ENCODE results near the gene NUTM2G.
"Not testable (repeated sequence)": the region's sequence is repeated elsewhere in the genome, so short reads cannot be mapped to it uniquely, and the experiment has no call there.

The NUTM2G gene, protein sequence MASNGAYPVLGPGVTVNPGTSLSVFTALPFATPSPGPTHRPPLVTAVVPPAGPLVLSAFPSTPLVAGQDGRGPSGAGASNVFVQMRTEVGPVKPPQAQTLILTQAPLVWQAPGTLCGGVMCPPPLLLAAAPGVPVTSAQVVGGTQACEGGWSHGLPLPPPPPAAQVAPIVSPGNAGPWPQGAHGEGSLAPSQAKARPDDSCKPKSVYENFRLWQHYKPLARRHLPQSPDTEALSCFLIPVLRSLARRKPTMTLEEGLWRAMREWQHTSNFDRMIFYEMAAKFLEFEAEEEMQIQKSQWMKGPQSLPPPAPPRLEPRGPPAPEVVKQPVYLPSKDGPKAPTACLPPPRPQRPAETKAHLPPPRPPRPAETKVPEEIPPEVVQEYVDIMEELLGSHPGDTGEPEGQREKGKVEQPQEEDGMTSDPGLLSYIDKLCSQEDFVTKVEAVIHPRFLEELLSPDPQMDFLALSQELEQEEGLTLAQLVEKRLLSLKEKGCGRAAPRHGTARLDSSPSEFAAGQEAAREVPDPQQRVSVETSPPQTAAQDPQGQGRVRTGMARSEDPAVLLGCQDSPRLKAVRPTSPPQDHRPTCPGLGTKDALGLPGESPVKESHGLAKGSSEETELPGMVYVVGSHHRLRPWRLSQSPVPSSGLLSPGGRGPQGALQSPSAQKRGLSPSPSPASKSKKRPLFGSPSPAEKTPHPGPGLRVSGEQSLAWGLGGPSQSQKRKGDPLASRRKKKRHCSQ

DNA sequence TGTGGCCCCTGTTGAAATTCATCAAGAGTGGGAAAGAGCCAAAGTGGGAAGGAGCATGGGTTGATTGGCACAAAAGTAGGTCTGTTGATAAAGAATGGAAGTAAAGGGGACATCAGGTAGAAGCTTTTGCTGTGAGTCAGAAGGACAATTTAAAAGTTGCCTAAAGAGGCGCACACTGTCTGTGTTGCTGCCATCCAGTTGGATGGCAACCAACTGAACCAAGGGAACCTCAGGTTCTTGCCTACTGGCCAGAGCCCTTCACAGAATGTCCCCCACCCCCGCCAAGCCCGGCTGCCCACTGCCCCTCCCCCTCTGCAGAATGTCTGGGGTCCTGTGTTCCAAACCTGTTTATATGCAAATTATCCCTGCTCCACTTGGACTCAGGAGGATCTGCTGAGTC is at the start of gene NUTM2G:
NUTM2G (plus strand) TSS at position 301 of the 400 bp plus-strand sequence. CDS start 182 bp downstream, outside the sequence.
- not testable (repeated sequence) for H3K27ac ChIP-seq

DNA sequence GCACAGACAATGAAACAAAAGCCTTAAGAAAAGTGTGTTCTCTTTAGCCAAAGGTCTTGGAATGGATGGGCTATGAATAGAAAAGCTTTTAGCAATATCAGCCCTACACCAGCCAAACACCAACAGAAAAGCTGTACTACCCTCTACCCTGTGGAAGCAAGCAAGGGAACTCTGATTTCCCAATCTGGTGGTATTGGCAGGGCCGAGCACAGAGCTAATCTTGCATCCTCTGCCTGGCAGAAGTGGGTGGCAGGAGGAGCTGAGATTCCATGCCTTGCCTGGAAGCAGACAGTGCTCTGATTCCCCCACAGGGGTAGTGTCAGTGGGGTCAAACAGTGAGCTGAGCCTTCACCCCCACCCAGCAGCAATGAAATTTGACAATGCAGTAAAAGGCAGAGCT is 44.7 kb upstream of the NUTM2G start:
- TF ChIP-seq ZFX (IDR thresholded peaks at IDR 0.05) = no peak
- H3K27ac ChIP-seq = no peak overlapping the region

DNA sequence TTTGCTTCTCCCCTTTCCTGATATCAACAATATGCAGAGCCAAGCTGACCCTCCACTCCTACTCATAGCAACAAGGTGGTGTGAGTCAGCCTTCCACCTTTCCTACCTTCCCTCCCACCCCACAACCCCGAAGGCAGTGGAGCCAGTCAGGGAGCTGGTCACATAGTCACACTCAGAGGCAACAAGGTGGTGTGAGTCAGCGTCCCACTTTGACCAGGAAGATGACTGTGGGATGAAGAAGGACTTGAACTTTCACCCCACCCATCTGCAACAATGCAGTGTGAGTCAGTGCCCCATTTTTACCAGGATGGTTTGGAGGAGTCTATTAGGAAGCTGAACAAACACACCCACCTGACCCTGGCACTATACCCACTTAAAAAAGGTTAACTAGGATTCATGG is 44.2 kb upstream of the NUTM2G start:
- no peak overlapping the region for H3K27ac ChIP-seq
- TF ChIP-seq, protein P1, sequence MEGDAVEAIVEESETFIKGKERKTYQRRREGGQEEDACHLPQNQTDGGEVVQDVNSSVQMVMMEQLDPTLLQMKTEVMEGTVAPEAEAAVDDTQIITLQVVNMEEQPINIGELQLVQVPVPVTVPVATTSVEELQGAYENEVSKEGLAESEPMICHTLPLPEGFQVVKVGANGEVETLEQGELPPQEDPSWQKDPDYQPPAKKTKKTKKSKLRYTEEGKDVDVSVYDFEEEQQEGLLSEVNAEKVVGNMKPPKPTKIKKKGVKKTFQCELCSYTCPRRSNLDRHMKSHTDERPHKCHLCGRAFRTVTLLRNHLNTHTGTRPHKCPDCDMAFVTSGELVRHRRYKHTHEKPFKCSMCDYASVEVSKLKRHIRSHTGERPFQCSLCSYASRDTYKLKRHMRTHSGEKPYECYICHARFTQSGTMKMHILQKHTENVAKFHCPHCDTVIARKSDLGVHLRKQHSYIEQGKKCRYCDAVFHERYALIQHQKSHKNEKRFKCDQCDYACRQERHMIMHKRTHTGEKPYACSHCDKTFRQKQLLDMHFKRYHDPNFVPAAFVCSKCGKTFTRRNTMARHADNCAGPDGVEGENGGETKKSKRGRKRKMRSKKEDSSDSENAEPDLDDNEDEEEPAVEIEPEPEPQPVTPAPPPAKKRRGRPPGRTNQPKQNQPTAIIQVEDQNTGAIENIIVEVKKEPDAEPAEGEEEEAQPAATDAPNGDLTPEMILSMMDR (conservative IDR thresholded peaks at IDR 0.05) = no peak

DNA sequence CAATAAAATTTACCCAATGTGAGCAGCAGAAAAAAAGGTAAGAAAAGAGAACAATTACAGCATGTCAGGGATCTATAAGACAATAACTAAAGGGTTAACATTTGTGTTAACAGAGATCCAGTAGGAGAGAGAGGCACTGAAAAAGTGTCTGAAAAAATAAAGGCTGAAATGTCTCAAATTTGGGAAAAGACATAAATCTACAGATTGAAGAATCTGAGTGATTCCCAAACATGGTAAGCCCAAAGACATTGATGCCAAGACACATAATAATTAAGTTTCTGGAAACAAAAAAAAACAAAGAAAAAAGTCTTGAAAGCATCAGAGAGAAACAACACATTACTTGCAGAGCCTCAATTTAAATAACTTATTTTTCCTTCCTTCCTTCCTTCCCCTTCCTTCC is 43.2 kb upstream of the NUTM2G start:
- TF ChIP-seq ZFX (IDR thresholded peaks at IDR 0.05) = no peak
- TF ChIP-seq, protein P1 (conservative IDR thresholded peaks at IDR 0.05) = no peak
- no peak overlapping the region for H3K27ac ChIP-seq

DNA sequence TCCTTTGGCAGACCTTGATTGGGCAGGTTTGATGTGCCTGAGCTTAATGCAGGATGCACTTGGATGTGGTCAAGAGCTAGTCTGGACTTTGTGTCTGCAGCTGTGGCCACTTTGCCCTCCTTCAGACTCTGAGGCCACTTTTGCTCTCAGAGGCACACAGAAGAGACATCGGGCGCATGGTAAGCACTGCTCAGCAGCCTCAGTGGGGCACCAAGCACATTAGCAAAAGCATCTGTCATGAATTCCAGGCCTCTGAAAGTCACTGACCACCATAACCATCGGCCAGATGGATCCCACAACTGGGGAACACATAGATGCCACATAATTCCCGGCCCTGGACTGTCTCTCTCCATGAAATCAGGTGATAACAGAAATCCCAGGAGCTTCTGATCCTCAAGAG is 40.1 kb upstream of the NUTM2G start:
- TF ChIP-seq, protein P1 (conservative IDR thresholded peaks at IDR 0.05) = no peak
- TF ChIP-seq ZFX (IDR thresholded peaks at IDR 0.05) = no peak
- H3K27ac ChIP-seq = no peak overlapping the region

DNA sequence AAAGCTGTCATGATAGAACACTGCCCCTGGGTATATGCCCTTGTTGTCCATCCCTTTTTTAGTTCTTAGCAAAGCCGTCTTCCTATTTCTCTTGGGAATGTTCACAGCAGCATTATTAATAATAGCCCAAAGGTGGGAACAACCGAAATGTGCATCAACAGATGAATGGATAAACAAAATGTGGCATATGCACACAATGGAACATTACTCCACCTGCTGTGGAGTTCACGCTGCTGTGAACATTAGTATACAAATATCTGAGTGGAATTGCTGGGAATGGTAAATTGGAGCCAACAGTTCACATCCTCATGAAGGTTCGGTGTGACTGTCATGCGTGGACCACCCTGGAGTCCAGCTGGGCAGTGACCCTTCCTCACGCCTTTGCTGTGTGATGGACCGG is 36.5 kb upstream of the NUTM2G start:
- no peak overlapping the region for H3K27ac ChIP-seq
- no peak for TF ChIP-seq ZFX (IDR thresholded peaks at IDR 0.05)
- TF ChIP-seq, protein P1 (conservative IDR thresholded peaks at IDR 0.05) = no peak

DNA sequence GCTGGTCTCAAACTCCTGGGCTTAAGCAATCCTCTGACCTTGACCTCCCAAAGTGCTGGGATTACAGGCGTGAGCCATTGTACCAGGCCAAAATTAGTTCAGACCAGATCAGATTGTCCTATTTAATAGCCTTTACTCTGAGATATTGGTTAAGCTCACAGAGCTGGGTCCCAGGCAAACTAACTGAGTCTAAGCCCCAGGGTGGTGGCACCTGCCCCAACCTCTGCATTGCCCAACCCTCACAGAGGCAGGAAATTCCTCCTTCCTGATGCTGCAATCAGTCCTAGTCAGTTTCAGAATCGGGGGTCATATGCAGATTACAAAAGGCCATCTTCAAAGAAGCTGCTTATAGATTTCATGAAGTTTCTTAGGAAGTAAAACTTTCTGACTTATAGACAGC is 28.6 kb upstream of the NUTM2G start:
- H3K27ac ChIP-seq = not testable (repeated sequence)

DNA sequence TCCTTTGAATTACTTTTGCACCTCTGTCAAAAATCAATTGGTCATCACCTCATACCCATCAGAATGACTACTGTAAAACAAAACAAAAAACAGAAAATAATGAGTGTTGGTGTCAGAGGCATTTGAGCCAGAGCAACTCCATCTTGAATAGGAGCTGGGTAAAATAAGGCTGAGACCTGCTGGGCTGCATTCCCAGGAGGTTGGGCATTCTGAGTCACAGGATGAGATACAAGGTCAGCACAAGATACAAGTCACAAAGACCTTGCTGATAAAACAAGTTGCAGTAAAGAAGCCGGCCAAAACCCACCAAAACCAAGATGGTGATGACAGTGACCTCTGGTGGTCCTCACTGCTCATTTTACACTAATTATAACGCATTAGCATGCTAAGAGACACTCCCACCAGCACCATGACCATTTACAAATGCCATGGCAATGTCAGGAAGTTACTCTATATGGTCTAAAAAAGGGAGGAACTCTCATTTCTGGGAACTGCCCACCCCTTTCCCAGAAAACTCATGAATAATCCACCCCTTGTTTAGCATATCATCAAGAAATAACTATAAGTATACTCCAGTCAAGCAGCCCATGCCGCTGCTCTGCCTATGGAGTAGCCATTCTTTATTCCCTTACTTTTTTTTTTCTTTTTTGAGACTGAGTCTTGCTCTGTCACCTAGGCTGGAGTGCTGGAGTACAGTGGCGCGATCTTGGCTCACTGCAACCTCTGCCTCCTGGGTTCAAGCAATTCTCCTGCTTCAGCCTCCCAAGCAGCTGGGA is 23.5 kb upstream of the NUTM2G start:
- H3K27ac ChIP-seq = not testable (repeated sequence)

DNA sequence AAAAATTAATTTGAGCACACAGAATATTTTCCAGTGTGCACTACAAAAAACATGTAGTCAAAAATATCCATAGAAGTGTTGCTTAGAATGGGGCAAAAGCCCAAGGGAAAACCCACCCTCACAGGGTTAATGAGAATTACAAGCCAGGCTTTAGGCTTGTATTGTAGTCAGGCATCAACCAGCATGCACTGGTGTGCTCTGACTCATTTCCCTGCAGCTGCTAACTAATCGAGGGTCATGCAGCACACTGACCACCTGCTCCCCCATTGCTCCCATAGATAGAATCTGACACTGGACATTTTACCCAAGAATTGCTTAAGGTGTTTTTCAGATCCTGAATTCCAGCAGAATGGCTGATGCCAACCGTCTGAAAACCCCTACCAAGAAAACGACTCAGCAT is 20.2 kb upstream of the NUTM2G start:
- H3K27ac ChIP-seq = not testable (repeated sequence)

DNA sequence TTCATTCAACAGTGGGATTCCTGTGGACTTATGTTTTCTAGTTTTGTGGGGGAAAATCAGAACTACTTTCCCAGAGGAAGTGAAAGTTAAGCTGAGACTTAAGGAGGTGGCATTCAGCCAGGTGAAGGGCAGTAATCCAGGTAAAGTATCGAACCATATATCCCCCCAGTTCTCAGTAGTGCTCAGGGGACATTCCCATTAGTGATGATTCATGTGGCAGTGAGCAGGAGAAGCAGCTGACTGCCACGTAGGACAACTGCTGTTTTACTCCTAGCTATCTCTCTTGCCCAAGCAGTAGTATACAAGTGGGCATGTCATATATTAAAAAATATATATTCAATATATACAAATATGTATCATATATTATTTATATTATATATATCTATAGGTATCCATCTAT is 13.1 kb upstream of the NUTM2G start:
- H3K27ac ChIP-seq = not testable (repeated sequence)

DNA sequence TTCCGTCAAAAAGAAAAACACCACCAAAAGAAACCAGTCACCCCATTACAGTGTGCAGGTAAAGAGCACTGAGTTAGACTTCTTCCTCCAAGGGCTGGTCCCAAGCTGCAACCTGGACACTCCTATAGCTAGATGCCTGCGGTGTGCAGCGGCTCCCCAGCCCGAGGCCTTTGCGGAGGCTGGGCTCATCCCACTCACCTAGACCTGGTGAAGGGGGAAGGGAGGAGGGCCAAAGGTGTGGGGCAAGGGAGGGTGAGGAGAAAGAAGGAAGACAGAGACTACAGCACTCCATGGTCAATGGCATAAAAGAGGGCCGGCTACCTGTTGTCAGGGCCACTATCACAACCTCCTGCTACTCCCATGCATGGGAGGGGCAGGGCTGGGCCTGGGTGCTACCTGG is 12.1 kb upstream of the NUTM2G start:
- H3K27ac ChIP-seq = not testable (repeated sequence)

DNA sequence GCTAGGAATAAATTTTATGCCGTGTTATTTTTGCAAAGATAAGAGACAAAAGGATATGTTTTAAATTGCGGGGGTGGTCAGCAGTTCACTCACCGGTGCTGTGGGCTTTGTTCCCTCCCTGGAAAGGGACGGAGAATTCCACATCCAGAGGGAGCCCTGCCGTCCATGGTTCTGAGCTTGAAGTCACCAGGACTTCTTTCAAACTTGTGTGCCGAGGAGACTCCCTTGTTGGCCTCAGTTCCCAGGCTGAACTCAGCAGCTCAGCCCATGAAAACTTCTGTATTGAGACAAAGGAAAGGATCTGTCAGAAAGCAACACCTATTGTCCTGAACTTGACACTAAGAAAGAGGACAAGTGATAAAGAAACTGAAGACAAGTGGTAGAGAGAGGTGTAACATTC is 10.1 kb upstream of the NUTM2G start:
- H3K27ac ChIP-seq = not testable (repeated sequence)

DNA sequence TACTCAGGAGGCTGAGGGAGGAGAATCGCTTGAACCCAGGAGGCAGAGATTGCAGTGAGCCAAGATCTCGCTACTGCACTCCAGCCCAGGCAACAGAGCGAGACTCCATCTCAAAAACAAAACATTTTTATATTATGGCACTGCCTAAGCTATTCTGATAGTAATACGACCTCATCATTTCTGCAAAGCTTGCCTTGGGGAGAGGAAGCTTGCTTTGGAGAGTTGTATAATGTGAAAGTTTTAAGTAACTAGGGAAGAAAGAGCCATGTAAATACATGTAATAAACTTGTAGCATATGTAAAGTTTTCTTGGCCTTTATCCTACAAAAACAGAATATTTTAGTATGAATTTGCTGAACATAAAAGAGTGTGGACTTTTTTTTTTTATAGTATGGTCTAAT is 7.8 kb upstream of the NUTM2G start:
- not testable (repeated sequence) for H3K27ac ChIP-seq

DNA sequence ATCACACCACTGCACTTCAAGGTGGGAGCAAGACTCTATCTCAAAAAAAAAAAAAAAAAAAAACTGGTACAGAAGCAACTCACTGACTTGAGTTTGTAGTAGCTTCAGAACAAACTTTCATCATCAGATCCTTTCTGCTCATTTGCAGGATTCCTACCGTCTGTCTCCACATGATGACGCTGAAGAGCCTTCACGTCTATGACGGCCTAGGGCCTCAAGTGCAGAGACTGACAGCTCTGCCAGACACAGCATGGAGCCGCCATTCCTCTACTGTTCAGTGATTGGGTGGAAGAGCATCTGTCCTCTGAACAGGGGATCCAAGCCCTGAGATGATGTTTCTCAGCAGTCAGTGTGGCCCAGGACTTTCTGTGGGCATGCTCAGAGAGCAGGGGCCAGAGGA is 3.1 kb upstream of the NUTM2G start:
- H3K27ac ChIP-seq = not testable (repeated sequence)

DNA sequence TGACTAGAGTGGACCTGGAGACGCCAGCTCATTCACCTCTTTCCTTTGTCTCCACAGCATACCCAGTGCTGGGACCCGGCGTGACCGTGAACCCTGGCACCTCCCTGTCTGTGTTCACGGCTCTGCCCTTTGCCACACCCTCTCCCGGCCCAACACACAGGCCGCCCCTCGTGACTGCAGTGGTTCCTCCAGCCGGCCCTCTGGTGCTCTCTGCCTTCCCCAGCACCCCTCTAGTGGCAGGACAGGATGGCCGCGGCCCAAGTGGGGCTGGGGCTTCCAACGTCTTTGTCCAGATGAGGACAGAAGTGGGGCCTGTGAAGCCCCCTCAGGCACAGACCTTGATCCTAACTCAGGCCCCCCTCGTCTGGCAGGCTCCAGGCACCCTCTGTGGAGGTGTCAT is 3.0 kb downstream of the NUTM2G start:
- H3K27ac ChIP-seq = not testable (repeated sequence)

DNA sequence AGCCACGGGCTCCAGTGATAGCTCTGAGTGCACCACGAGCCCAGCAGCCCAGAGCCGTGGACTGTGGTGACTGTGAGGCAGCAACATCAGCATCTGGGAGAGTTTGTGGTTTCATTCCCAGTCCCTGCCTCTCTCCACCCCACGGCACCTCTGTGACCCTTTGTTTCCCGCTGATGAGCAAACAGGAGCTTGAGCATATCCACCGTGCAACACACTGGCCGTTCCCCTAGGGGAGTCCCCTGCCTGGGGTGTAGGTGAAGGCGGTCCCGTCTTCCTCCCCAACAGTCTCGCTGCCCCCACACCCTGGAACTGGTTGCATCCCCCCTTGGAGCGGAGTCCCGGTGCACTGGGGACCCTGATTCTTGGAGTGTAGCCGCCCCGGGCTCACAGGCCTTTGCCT is 5.5 kb downstream of the NUTM2G start:
- H3K27ac ChIP-seq = not testable (repeated sequence)

All from C4-2B (cell line).